Peyer's patch (tissue), 4 donors: ENCODE measurements around the gene THG1L.

Experiments
- POLR2A ChIP-seq, 2 donors: fragments of 450-650 bp; IDR thresholded peaks; one replicate each; pipeline ENCODE4 v1.5.1; 2017; ENCODE audit warnings: antibody characterized with exemption in 2 of 2, mild to moderate bottlenecking in 2 of 2, moderate library complexity in 2 of 2
- TF ChIP-seq, protein P1 (sequence below), 6 experiments: fragments of 450-650 bp in 4 of 6; fragments of 200-600 bp in 2 of 6; sonication (generic) in 1 of 6; IDR thresholded peaks; one replicate each; pipeline ENCODE4 v1.5.1; 2017 to 2019; ENCODE audit warnings: antibody characterized with exemption in 6 of 6, mild to moderate bottlenecking in 3 of 6, moderate library complexity in 1 of 6

DNA sequence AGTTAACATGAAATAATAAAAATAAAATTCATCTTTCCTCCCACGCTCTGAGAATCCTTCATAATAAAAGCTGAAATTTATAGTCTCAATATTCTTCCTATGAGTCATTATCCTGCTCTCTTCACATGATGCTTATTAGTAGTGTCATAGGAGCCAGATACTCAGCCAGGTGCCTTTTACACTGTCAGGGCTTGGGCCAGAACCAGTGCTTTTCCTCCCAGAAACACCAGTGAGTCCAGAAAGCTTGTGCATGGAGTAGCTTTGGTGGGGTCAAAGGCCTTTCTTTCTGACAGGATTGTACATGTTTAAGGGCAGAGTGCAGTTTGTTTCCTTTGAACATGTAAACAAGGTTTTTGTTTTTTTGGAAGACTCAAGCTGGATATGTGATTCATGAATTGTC lies 19.1 kb downstream of the THG1L start:
- no peak for TF ChIP-seq POLR2A (IDR thresholded peaks at IDR 0.05)
- TF ChIP-seq, protein P1, sequence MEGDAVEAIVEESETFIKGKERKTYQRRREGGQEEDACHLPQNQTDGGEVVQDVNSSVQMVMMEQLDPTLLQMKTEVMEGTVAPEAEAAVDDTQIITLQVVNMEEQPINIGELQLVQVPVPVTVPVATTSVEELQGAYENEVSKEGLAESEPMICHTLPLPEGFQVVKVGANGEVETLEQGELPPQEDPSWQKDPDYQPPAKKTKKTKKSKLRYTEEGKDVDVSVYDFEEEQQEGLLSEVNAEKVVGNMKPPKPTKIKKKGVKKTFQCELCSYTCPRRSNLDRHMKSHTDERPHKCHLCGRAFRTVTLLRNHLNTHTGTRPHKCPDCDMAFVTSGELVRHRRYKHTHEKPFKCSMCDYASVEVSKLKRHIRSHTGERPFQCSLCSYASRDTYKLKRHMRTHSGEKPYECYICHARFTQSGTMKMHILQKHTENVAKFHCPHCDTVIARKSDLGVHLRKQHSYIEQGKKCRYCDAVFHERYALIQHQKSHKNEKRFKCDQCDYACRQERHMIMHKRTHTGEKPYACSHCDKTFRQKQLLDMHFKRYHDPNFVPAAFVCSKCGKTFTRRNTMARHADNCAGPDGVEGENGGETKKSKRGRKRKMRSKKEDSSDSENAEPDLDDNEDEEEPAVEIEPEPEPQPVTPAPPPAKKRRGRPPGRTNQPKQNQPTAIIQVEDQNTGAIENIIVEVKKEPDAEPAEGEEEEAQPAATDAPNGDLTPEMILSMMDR (IDR thresholded peaks at IDR 0.05) = no peak
